Upper lobe of left lung (tissue), 6 donors: ENCODE data around the gene PKHD1. TPM values are rescaled to one million over a fixed set of nuclear protein-coding genes. Genes with fewer than 3 reads are reported as not detected.

ENCODE experiments used
- ATAC-seq, 2 donors: fragments of 200-7000 bp; cut with Tn5 transposase; one replicate each; pipeline ENCODE4 v1.9.1; 2022; ENCODE audit warnings: mild to moderate bottlenecking in 2 of 2, moderate library complexity in 2 of 2; ENCODE audit not compliant: low FRiP score in 2 of 2
- DNase-seq, 2 donors: peaks; one replicate each; pipeline ENCODE4 v3.0.0-alpha.2; 2019 to 2020
- H3K27ac ChIP-seq, 4 donors: fragments of 200-600 bp; sonication (generic); one replicate each; pipeline ENCODE4 v1.5.1; 2016 to 2019
- H3K27me3 ChIP-seq, 4 donors: fragments of 200-600 bp; sonication (generic); one replicate each; pipeline ENCODE4 v1.5.1; 2017 to 2019
- H3K36me3 ChIP-seq, 4 donors: fragments of 200-600 bp; sonication (generic); one replicate each; pipeline ENCODE4 v1.5.1; 2016 to 2019
- H3K4me1 ChIP-seq, 4 donors: fragments of 200-600 bp; sonication (generic); one replicate each; pipeline ENCODE4 v1.5.1; 2018 to 2019
- H3K4me3 ChIP-seq, 4 donors: fragments of 200-600 bp; sonication (generic); one replicate each; pipeline ENCODE4 v1.5.1; 2017 to 2019; ENCODE audit warnings: mild to moderate bottlenecking in 2 of 4, moderate library complexity in 1 of 4
- H3K9me3 ChIP-seq, 4 donors: fragments of 200-600 bp; sonication (generic); one replicate each; pipeline ENCODE4 v1.5.1; 2018 to 2019
- EP300 ChIP-seq, 4 donors: sonication (generic); formaldehyde crosslinking; IDR thresholded peaks; one replicate each; pipeline ENCODE4 v1.5.1; 2017; ENCODE audit warnings: antibody characterized with exemption in 4 of 4, control low read depth in 2 of 4
- POLR2A ChIP-seq, 4 donors: fragments of 450-650 bp; IDR thresholded peaks; one replicate each; pipeline ENCODE4 v1.5.1; 2016 to 2017; ENCODE audit warnings: antibody characterized with exemption in 4 of 4, mild to moderate bottlenecking in 2 of 4
- POLR2AphosphoS5 ChIP-seq, 2 donors: sonication (generic); formaldehyde crosslinking; IDR thresholded peaks; one replicate each; pipeline ENCODE4 v1.5.1; 2017; ENCODE audit warnings: antibody characterized with exemption in 2 of 2
- WGBS, 2 donors: methylation state at CpG; one replicate each; pipeline ENCODE4 v1.1.5; 2017 to 2018; 5-methylcytosine and 5-hydroxymethylcytosine counted together
- total RNA-seq, 6 donors: library from RNA; depleted of rRNA in 4 of 6; stranded (reverse); fragments of >200 nt in 4 of 6; gene quantifications; one replicate each; pipeline versions ENCODE4 v1.1.0 to v1.2.1, GENCODE V29; 2016 to 2021
- TF ChIP-seq, protein P1 (sequence below), 6 experiments: fragments of 450-650 bp in 4 of 6; fragments of 200-600 bp in 2 of 6; sonication (generic) in 2 of 6; IDR thresholded peaks; one replicate each; pipeline ENCODE4 v1.5.1; 2016 to 2019; ENCODE audit warnings: antibody characterized with exemption in 6 of 6
- donor health status: DM: no; HTN: no; CAD: no; lungs with moderate emphysema.
- donor health status: DM: no; HTN: yes; CAD: no; lungs with severe emphysema.

The PKHD1 gene
- total RNA-seq, 6 donors from 2014 or later = 0.10 to 1.0 (median 0.34) TPM

DNA sequence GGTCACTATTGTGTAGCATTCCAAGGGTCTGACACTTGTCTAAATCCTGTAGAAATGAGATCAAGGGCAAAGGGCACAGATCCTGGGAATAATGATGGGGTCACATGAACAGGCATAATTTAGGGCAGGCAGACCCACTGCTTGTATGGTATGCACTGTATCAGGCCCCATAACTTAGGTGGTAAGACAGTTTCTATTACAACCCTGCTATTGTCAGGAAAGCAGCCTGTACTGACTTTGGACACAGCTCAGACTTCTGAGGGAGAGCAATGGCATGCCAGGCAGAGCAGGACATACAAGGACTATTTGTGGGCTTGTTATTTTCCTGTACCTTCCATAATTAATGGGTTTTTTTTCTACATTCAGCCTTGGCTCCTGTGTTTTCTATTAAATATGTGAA, 286.8 kb downstream of the PKHD1 start:
- Histone ChIP-seq H3K36me3 (no peaks in the 10 kb centered on the region), H3K27ac (no peak overlapping the region), H3K4me1 (no peaks in the 10 kb centered on the region), H3K9me3 (peaks cover 0 to 3% (median 0%) of the 10 kb centered on the region in 4 donors), H3K27me3 (no peaks in the 10 kb centered on the region), H3K4me3 (no peak overlapping the region)
- TF ChIP-seq, protein P1, sequence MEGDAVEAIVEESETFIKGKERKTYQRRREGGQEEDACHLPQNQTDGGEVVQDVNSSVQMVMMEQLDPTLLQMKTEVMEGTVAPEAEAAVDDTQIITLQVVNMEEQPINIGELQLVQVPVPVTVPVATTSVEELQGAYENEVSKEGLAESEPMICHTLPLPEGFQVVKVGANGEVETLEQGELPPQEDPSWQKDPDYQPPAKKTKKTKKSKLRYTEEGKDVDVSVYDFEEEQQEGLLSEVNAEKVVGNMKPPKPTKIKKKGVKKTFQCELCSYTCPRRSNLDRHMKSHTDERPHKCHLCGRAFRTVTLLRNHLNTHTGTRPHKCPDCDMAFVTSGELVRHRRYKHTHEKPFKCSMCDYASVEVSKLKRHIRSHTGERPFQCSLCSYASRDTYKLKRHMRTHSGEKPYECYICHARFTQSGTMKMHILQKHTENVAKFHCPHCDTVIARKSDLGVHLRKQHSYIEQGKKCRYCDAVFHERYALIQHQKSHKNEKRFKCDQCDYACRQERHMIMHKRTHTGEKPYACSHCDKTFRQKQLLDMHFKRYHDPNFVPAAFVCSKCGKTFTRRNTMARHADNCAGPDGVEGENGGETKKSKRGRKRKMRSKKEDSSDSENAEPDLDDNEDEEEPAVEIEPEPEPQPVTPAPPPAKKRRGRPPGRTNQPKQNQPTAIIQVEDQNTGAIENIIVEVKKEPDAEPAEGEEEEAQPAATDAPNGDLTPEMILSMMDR (IDR thresholded peaks at IDR 0.05) = no peak
- TF ChIP-seq POLR2A (IDR thresholded peaks at IDR 0.05) = no peak
- ATAC-seq = no peak
- no peak for DNase-seq

DNA sequence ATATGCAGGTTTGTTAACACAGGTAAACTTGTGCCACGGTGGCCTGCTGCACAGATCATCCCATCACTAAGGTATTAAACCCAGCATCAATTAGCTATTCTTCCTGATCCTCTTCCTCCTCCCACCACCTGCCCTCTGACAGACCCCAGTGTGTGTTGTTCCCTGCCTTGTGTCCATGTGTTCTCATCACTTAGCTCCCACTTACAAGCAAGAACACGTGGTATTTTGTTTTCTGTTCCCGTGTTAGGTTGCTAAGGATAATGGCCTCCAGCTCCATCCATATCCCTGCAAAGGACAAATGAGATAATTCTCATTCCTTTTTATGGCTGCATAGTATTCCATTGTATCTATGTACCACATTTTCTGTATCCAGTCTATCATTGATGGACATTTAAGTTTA, 294.0 kb downstream of the PKHD1 start:
- no peaks in the 10 kb centered on the region for H3K4me1 ChIP-seq
- WGBS, 2 donors = 91 to 96% methylated on average over 3 of the region's 3 CpGs
- no peak overlapping the region for H3K4me3 ChIP-seq
- ATAC-seq (no peak), DNase-seq (no peak)
- H3K27ac ChIP-seq = no peak overlapping the region
- TF ChIP-seq POLR2AphosphoS5 (IDR thresholded peaks at IDR 0.05) (no peak), POLR2A (IDR thresholded peaks at IDR 0.05) (no peak), EP300 (IDR thresholded peaks at IDR 0.05) (no peak)
- TF ChIP-seq, protein P1 (IDR thresholded peaks at IDR 0.05) = no peak
- no peaks in the 10 kb centered on the region for H3K36me3 ChIP-seq
- H3K27me3 ChIP-seq = no peaks in the 10 kb centered on the region
- peaks cover 0 to 3% (median 0%) of the 10 kb centered on the region in 4 donors for H3K9me3 ChIP-seq

DNA sequence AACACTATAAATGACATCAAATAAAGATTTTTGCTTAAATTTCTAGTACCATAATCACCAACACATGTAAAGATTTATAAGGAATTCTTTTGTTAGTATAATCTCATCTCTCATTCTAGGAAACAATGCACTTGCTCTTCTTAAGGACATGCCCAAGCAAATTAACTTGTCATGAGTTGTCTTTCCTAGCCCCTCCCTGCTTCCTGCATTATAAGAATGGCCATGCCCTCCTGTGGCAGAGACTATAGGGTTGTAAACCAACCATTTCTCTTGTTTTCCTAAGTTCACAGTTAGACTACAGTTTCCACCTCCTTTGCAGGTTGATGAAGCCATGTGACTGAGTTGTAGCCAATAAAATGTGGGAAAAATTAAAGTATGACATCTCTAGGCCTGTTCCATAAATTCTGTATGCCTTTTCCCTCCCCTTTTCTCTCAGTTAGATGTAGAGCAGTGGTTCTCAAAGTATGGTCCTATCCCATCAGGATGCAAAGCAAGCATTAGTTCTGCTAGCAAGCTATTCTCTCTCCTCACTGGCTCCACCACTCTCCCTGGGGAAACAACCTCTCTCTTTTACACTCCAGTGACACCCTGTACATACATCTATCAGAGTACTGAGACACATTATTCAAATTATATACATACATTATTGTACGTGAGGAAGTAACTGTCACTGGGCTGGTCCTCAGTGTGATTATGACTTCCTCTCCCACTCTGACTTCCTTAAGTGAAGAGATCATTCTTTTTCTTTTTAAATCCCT, 295.0 kb downstream of the PKHD1 start:
- Histone ChIP-seq H3K27ac (no peak overlapping the region), H3K9me3 (peaks cover 0 to 3% (median 0%) of the 10 kb centered on the region in 4 donors), H3K4me1 (no peaks in the 10 kb centered on the region), H3K36me3 (no peaks in the 10 kb centered on the region), H3K27me3 (no peaks in the 10 kb centered on the region), H3K4me3 (no peak overlapping the region)
- ATAC-seq (no peak), DNase-seq (no peak)
- TF ChIP-seq EP300 (IDR thresholded peaks at IDR 0.05) = no peak
- TF ChIP-seq POLR2AphosphoS5 (IDR thresholded peaks at IDR 0.05) = no peak
- no peak for TF ChIP-seq POLR2A (IDR thresholded peaks at IDR 0.05)
- TF ChIP-seq, protein P1 (IDR thresholded peaks at IDR 0.05) = no peak
- WGBS, 2 donors = 24 to 31% methylated on average over 1 of the region's 1 CpG

DNA sequence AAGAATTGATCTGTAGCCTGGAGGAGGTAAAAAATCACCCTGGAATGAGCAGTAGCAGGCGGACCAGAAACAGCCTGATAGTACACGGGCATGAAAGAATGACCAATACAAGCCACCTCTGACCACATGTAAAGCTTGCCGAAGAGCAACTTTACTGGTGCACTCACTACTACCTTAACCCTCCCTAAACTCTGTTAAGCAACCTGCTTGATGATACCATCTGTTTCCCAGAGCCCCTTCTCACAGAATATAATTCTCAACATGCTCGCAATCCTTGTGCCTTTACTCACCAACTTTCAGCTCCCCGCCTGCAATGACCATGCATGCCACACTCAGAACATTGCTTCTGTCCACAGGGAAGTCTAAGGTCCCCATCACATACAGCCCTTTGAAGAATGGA, 296.5 kb downstream of the PKHD1 start:
- ATAC-seq (no peak), DNase-seq (no peak)
- 72 to 73% methylated on average over 5 of the region's 5 CpGs for WGBS, 2 donors
- H3K4me3 ChIP-seq = no peak overlapping the region
- H3K36me3 ChIP-seq = no peaks in the 10 kb centered on the region
- H3K9me3 ChIP-seq = peaks cover 0 to 1% (median 0%) of the 10 kb centered on the region in 4 donors
- TF ChIP-seq, protein P1 (IDR thresholded peaks at IDR 0.05) = no peak
- TF ChIP-seq EP300 (IDR thresholded peaks at IDR 0.05) (no peak), POLR2AphosphoS5 (IDR thresholded peaks at IDR 0.05) (no peak), POLR2A (IDR thresholded peaks at IDR 0.05) (no peak)
- H3K27ac ChIP-seq = no peak overlapping the region
- H3K4me1 ChIP-seq = no peaks in the 10 kb centered on the region
- no peaks in the 10 kb centered on the region for H3K27me3 ChIP-seq

DNA sequence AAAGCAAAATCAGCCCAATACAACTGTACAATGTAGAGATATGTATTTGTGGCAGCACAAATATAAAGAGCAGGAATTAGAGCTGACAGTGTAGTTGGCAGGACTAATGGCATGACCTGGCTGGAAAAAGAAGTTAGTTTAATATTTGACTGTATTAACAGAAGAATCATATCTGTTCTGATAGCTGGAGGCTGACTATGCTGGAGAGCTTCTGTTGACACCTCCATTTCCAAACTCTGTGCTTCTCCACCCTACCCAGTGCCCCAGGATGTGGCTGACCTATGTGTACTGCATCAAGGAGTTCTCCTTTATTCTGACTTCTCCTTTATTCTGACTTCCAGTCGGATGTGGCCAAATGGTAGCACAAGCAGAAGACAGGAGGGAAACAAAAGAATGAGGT, 299.3 kb downstream of the PKHD1 start:
- TF ChIP-seq POLR2A (IDR thresholded peaks at IDR 0.05) (no peak), POLR2AphosphoS5 (IDR thresholded peaks at IDR 0.05) (no peak), EP300 (IDR thresholded peaks at IDR 0.05) (no peak)
- TF ChIP-seq, protein P1 (IDR thresholded peaks at IDR 0.05) = no peak
- H3K36me3 ChIP-seq = no peaks in the 10 kb centered on the region
- no peaks in the 10 kb centered on the region for H3K4me1 ChIP-seq
- WGBS, 2 donors = 50 to 75% methylated on average over 1 of the region's 1 CpG
- no peaks in the 10 kb centered on the region for H3K9me3 ChIP-seq
- no peak overlapping the region for H3K4me3 ChIP-seq
- DNase-seq (no peak), ATAC-seq (no peak)
- H3K27me3 ChIP-seq = no peaks in the 10 kb centered on the region
- H3K27ac ChIP-seq = no peak overlapping the region
